GM18520 (cell line): ENCODE results near the gene CHRNE.
"Not testable (repeated sequence)": the region's sequence is repeated elsewhere in the genome, so short reads cannot be mapped to it uniquely, and the experiment has no call there.

Experiments used
- ATAC-seq: cut with Tn5 transposase; IDR thresholded peaks from one replicate; pipeline ENCODE4 v1.9.1; 2021; ENCODE audit not compliant: unreplicated experiment

CHRNE gene

GRCh38 chr17:4908301-4908700 lies 5.4 kb upstream of the CHRNE start:
- ATAC-seq, result no peak

GRCh38 chr17:4906642-4907041 lies 3.7 kb upstream of the CHRNE start:
- ATAC-seq, result not testable (repeated sequence)

- no peak for ATAC-seq
Observed at GRCh38 chr17:4902540-4902939, 358 bp downstream of the CHRNE start.

- no peak for ATAC-seq
Observed at GRCh38 chr17:4901648-4902344, 1.1 kb downstream of the CHRNE start.

GRCh38 chr17:4901108-4901647 lies 1.7 kb downstream of the CHRNE start:
- no peak for ATAC-seq

- no peak for ATAC-seq
Observed at GRCh38 chr17:4900231-4901107, 2.4 kb downstream of the CHRNE start.

GRCh38 chr17:4899341-4900230 lies 3.3 kb downstream of the CHRNE start, which contains the start of gene C17orf107:
Gene C17orf107, plus strand, starts transcription at chr17:4899536. Its CDS starts 227 bp downstream, at chr17:4899763.
- no peak for ATAC-seq

GRCh38 chr17:4898927-4899326 lies 4.0 kb downstream of the CHRNE start:
- ATAC-seq, result no peak

GRCh38 chr17:4898351-4898750 lies 4.5 kb downstream of the CHRNE start:
- no peak for ATAC-seq

GRCh38 chr17:4897785-4898184 lies 5.1 kb downstream of the CHRNE start:
- ATAC-seq, result no peak

- no peak for ATAC-seq
Observed at GRCh38 chr17:4897198-4897687, 5.7 kb downstream of the CHRNE start.

- no peak for ATAC-seq
Observed at GRCh38 chr17:4896332-4897197, 6.3 kb downstream of the CHRNE start.

- ATAC-seq, result no peak
Observed at GRCh38 chr17:4895657-4896331, 7.1 kb downstream of the CHRNE start.

- ATAC-seq, result no peak
Observed at GRCh38 chr17:4895121-4895520, 7.8 kb downstream of the CHRNE start.

GRCh38 chr17:4893721-4894560 lies 9.0 kb downstream of the CHRNE start:
- ATAC-seq, result no peak

- no peak for ATAC-seq
Observed at GRCh38 chr17:4893272-4893671, 9.6 kb downstream of the CHRNE start.

- no peak for ATAC-seq
Observed at GRCh38 chr17:4892499-4893221, 10.2 kb downstream of the CHRNE start.
